Ascending aorta (tissue), 2 donors: ENCODE data around the gene PANK1. TPM values are rescaled to one million over a fixed set of nuclear protein-coding genes. Genes with fewer than 3 reads are reported as not detected.

Experiments used
- DNase-seq, 2 donors: peaks; one replicate each; pipeline ENCODE4 v3.0.0-alpha.2; 2019; ENCODE audit warnings: low spot score in 2 of 2
- H3K27ac ChIP-seq, 2 donors: fragments of 200-600 bp; sonication (generic); one replicate each; pipeline ENCODE4 v1.5.1; 2016 to 2017; ENCODE audit warnings: mild to moderate bottlenecking in 1 of 2
- H3K27me3 ChIP-seq: fragments of 200-600 bp; sonication (generic); one replicate; pipeline ENCODE4 v1.5.1; 2017
- H3K36me3 ChIP-seq, 2 donors: fragments of 200-600 bp; sonication (generic); one replicate each; pipeline ENCODE4 v1.5.1; 2016
- H3K4me1 ChIP-seq, 2 donors: fragments of 200-600 bp; sonication (generic); one replicate each; pipeline ENCODE4 v1.5.1; 2016 to 2017; ENCODE audit warnings: mild to moderate bottlenecking in 1 of 2
- H3K4me3 ChIP-seq, 2 donors: fragments of 200-600 bp; sonication (generic); one replicate each; pipeline ENCODE4 v1.5.1; 2016 to 2017; ENCODE audit warnings: mild to moderate bottlenecking in 1 of 2
- H3K9me3 ChIP-seq, 2 donors: fragments of 200-600 bp; sonication (generic); one replicate each; pipeline ENCODE4 v1.5.1; 2016
- CTCF ChIP-seq, 3 experiments: fragments of 200-600 bp in 2 of 3; fragments of 450-650 bp in 1 of 3; sonication (generic) in 2 of 3; IDR thresholded peaks; one replicate each; pipeline ENCODE4 v1.5.1; 2016 to 2019; ENCODE audit warnings: antibody characterized with exemption in 3 of 3, mild to moderate bottlenecking in 1 of 3, moderate library complexity in 1 of 3
- intact Hi-C: fragments of 100-400 bp; cut with DNase I; formaldehyde crosslinking; loops from one replicate; pipeline ENCODE4 v1.15.1; 2023
- total RNA-seq: library from RNA; depleted of rRNA; stranded (reverse); fragments of >200 nt; gene quantifications from one replicate; pipeline ENCODE4 v1.1.0, GENCODE V29; 2016

PANK1 gene
- total RNA-seq, 1 donor from 2014 or later = 1.5 TPM

GRCh38 chr10:89537364-89537763 lies 107.7 kb downstream of the PANK1 start:
- no peaks in the 10 kb centered on the region for H3K9me3 ChIP-seq
- no peak for DNase-seq
- intact Hi-C loops = no loop called here
- H3K27me3 ChIP-seq = peaks cover 9% of the 10 kb centered on the region
- no peak for TF ChIP-seq CTCF (IDR thresholded peaks at IDR 0.05)
- H3K36me3 ChIP-seq = no peaks in the 10 kb centered on the region
- peaks cover 4 to 6% of the 10 kb centered on the region in 2 donors for H3K4me1 ChIP-seq
- H3K4me3 ChIP-seq = no peak overlapping the region
- no peak overlapping the region for H3K27ac ChIP-seq

GRCh38 chr10:89536013-89536354 lies 109.1 kb downstream of the PANK1 start:
- Histone ChIP-seq H3K9me3 (no peaks in the 10 kb centered on the region), H3K27me3 (peaks cover 9% of the 10 kb centered on the region), H3K36me3 (no peaks in the 10 kb centered on the region), H3K4me3 (peak overlapping the region; percentile 46 to 64), H3K27ac (no peak overlapping the region), H3K4me1 (peaks cover 4 to 6% of the 10 kb centered on the region in 2 donors)
- intact Hi-C loops = no loop called here
- TF ChIP-seq CTCF (IDR thresholded peaks at IDR 0.05) = no peak
- DNase-seq = no peak

- intact Hi-C loops = no loop called here
- Histone ChIP-seq H3K9me3 (no peaks in the 10 kb centered on the region), H3K36me3 (no peaks in the 10 kb centered on the region), H3K27me3 (peaks cover 9% of the 10 kb centered on the region), H3K4me3 (peak within 1 kb of the TSS; percentile 46 to 64), H3K27ac (no peak within 1 kb of the TSS), H3K4me1 (peaks cover 4 to 6% of the 10 kb centered on the region in 2 donors)
- no peak for DNase-seq
- TF ChIP-seq CTCF (IDR thresholded peaks at IDR 0.05) = no peak
These were observed 109.7 kb downstream of the PANK1 start, which contains the start of gene SLC16A12 for GRCh38 chr10:89535171-89536012. TSS of gene SLC16A12 (minus strand) at chr10:89535594. CDS start at chr10:89462578, 73,016 bp downstream.

- Histone ChIP-seq H3K27ac (no peak overlapping the region), H3K4me3 (peak overlapping the region; percentile 46 to 64), H3K27me3 (peaks cover 9% of the 10 kb centered on the region), H3K36me3 (no peaks in the 10 kb centered on the region), H3K9me3 (no peaks in the 10 kb centered on the region), H3K4me1 (peaks cover 4 to 6% of the 10 kb centered on the region in 2 donors)
- TF ChIP-seq CTCF (IDR thresholded peaks at IDR 0.05) = no peak
- intact Hi-C loops = no loop called here
- DNase-seq = no peak
These were observed 110.2 kb downstream of the PANK1 start for GRCh38 chr10:89534826-89535166.

Other genes with a start within 250 kb of the PANK1 start
- 3.3 TPM for gene IFIT5, start 230.7 kb downstream of the PANK1 start, total RNA-seq
- not detected for gene SLC16A12, start 109.6 kb downstream of the PANK1 start, total RNA-seq
- 2.4 TPM for gene KIF20B, start 56.3 kb upstream of the PANK1 start, total RNA-seq